Measurements from ENCODE around the gene DVL1. TPM values are rescaled to one million over a fixed set of nuclear protein-coding genes. Genes with fewer than 3 reads are reported as not detected.

The DVL1 gene
- total and polyA plus RNA-seq, 2 of the 13 experiments (the other 11 are each of a cell fraction or from before 2014, with no cell fraction given), result 30.8 to 60.4 TPM

DNA sequence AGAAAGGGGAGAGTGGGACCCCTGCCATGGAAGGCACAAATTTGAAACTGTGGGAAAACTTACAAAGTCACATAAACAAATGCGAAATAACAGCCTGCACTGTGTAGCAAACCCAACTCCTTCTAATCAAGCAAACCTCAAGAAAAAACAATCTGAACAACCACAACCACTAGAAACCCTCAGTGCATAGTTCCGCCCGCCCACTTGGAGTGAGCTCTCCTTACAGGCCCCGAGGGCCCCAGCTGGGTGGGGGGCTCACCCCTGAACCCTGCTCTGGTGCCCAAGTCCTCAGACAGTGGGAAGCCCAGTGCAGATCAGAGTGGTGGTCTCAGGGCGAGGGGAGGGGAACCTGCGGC, 10.1 kb upstream of the DVL1 start (continued):
- TF ChIP-seq, protein P1, sequence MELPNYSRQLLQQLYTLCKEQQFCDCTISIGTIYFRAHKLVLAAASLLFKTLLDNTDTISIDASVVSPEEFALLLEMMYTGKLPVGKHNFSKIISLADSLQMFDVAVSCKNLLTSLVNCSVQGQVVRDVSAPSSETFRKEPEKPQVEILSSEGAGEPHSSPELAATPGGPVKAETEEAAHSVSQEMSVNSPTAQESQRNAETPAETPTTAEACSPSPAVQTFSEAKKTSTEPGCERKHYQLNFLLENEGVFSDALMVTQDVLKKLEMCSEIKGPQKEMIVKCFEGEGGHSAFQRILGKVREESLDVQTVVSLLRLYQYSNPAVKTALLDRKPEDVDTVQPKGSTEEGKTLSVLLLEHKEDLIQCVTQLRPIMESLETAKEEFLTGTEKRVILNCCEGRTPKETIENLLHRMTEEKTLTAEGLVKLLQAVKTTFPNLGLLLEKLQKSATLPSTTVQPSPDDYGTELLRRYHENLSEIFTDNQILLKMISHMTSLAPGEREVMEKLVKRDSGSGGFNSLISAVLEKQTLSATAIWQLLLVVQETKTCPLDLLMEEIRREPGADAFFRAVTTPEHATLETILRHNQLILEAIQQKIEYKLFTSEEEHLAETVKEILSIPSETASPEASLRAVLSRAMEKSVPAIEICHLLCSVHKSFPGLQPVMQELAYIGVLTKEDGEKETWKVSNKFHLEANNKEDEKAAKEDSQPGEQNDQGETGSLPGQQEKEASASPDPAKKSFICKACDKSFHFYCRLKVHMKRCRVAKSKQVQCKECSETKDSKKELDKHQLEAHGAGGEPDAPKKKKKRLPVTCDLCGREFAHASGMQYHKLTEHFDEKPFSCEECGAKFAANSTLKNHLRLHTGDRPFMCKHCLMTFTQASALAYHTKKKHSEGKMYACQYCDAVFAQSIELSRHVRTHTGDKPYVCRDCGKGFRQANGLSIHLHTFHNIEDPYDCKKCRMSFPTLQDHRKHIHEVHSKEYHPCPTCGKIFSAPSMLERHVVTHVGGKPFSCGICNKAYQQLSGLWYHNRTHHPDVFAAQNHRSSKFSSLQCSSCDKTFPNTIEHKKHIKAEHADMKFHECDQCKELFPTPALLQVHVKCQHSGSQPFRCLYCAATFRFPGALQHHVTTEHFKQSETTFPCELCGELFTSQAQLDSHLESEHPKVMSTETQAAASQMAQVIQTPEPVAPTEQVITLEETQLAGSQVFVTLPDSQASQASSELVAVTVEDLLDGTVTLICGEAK (IDR thresholded peaks at IDR 0.05), result no peak
- TF ChIP-seq, protein P1 (CRISPR knock-in tag; IDR thresholded peaks at IDR 0.05), result no peak
- TF ChIP-seq, protein P2, sequence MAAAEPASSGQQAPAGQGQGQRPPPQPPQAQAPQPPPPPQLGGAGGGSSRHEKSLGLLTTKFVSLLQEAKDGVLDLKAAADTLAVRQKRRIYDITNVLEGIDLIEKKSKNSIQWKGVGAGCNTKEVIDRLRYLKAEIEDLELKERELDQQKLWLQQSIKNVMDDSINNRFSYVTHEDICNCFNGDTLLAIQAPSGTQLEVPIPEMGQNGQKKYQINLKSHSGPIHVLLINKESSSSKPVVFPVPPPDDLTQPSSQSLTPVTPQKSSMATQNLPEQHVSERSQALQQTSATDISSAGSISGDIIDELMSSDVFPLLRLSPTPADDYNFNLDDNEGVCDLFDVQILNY (CRISPR knock-in tag; conservative IDR thresholded peaks at IDR 0.05), result no peak
- TF ChIP-seq, protein P3, sequence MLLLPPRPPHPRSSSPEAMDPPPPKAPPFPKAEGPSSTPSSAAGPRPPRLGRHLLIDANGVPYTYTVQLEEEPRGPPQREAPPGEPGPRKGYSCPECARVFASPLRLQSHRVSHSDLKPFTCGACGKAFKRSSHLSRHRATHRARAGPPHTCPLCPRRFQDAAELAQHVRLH (CRISPR knock-in tag; IDR thresholded peaks at IDR 0.05; ENCODE audit: borderline replicate concordance, low read depth), result no peak
- TF ChIP-seq ETV5 (CRISPR knock-in tag; IDR thresholded peaks at IDR 0.05; ENCODE audit: borderline replicate concordance), result no peak
- no peak for TF ChIP-seq ZNF253 (CRISPR knock-in tag; IDR thresholded peaks at IDR 0.05; ENCODE audit: borderline replicate concordance)
- TF ChIP-seq, protein P4, sequence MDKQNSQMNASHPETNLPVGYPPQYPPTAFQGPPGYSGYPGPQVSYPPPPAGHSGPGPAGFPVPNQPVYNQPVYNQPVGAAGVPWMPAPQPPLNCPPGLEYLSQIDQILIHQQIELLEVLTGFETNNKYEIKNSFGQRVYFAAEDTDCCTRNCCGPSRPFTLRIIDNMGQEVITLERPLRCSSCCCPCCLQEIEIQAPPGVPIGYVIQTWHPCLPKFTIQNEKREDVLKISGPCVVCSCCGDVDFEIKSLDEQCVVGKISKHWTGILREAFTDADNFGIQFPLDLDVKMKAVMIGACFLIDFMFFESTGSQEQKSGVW (CRISPR knock-in tag; IDR thresholded peaks at IDR 0.05; ENCODE audit: borderline replicate concordance), result 0 out of 2 replicates have a peak, but pooled peaks have one; percentile 26
- TF ChIP-seq ZNF577 (CRISPR knock-in tag; IDR thresholded peaks at IDR 0.05; ENCODE audit: borderline replicate concordance, low read depth), result no peak
- TF ChIP-seq SP5 (CRISPR knock-in tag; IDR thresholded peaks at IDR 0.05; ENCODE audit: borderline replicate concordance, low read depth), result no peak
- TF ChIP-seq, protein P5, sequence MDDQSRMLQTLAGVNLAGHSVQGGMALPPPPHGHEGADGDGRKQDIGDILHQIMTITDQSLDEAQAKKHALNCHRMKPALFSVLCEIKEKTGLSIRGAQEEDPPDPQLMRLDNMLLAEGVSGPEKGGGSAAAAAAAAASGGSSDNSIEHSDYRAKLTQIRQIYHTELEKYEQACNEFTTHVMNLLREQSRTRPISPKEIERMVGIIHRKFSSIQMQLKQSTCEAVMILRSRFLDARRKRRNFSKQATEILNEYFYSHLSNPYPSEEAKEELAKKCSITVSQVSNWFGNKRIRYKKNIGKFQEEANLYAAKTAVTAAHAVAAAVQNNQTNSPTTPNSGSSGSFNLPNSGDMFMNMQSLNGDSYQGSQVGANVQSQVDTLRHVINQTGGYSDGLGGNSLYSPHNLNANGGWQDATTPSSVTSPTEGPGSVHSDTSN (CRISPR knock-in tag; IDR thresholded peaks at IDR 0.05; ENCODE audit: borderline replicate concordance), result no peak
- TF ChIP-seq HOXD1 (CRISPR knock-in tag; IDR thresholded peaks at IDR 0.05), result no peak
- 0 out of 2 replicates have a peak, but pooled peaks have one; percentile 4 for TF ChIP-seq ZNF747 (CRISPR knock-in tag; IDR thresholded peaks at IDR 0.05; ENCODE audit: borderline replicate concordance)
- TF ChIP-seq, protein P6, sequence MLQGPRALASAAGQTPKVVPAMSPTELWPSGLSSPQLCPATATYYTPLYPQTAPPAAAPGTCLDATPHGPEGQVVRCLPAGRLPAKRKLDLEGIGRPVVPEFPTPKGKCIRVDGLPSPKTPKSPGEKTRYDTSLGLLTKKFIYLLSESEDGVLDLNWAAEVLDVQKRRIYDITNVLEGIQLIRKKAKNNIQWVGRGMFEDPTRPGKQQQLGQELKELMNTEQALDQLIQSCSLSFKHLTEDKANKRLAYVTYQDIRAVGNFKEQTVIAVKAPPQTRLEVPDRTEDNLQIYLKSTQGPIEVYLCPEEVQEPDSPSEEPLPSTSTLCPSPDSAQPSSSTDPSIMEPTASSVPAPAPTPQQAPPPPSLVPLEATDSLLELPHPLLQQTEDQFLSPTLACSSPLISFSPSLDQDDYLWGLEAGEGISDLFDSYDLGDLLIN (CRISPR knock-in tag; IDR thresholded peaks at IDR 0.05; ENCODE audit: borderline replicate concordance), result no peak
- TF ChIP-seq ATF7-NPFF (CRISPR knock-in tag; IDR thresholded peaks at IDR 0.05; ENCODE audit: low read depth), result 0 out of 2 replicates have a peak, but pooled peaks have one; percentile 3
- no peak for TF ChIP-seq FOXC1 (CRISPR knock-in tag; IDR thresholded peaks at IDR 0.05; ENCODE audit: borderline replicate concordance)

Measured in HepG2 (cell line).